Measurements from ENCODE around the gene ZBTB49.
A peak's percentile ranks its signal among the peaks of the same experiment; 100 is the strongest.

The ZBTB49 gene

DNA sequence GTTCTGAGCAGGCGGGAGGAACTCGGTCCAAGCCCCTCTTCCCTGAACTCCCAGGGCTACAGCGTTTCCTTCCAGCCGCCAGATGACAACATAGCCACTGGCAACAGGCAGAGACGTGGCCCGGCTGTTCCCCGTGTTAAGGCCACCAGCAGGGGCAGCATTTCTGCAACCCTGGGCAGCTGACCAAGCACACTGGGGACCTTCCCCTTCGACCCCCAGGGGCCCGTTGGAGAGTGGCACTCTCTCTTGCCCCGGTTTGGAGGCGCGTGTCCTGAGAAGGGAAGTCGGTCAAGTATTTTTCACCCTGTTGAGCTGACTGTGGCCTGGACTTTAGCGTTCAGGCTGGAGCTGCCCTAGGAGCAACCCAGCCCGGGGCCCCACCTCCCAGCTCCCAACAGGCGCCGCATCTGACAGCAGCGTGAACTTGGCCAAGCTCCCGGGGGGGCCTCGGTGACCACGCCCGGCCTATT lies 37.6 kb downstream of the ZBTB49 start:
- peaks cover 4% of the 10 kb centered on the region for H3K36me3 Mint-ChIP-seq (ENCODE audit: low read depth)
- no peaks in the 10 kb centered on the region for H3K4me1 Mint-ChIP-seq (ENCODE audit: low read depth)
- no peaks in the 10 kb centered on the region for H3K27me3 Mint-ChIP-seq
- H3K27ac Mint-ChIP-seq, result no peak overlapping the region
- H3K9me3 Mint-ChIP-seq, result no peaks in the 10 kb centered on the region
- H3K4me3 Mint-ChIP-seq, result no peak overlapping the region

DNA sequence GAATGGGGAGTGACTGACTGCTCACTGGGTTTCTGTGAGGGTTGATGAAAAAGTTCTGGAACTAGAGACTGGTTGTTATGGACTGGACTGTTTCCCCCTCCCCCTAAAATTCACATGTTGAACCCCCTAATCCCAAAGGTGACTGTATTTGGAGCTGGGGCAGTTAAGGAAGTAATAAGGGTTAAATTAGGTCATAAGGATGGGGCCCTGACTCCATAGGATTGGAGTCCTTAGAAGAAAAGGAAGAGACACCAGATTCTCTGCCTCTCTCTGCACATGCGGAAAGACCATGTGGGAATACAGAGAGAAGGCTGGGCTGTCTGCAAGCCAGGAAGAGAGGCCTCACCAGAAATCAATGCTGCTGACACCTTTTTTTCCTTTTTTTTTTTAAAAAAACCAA lies 38.2 kb downstream of the ZBTB49 start:
- no peaks in the 10 kb centered on the region for H3K27me3 Mint-ChIP-seq
- H3K36me3 Mint-ChIP-seq (ENCODE audit: low read depth), result peaks cover 2% of the 10 kb centered on the region
- no peaks in the 10 kb centered on the region for H3K4me1 Mint-ChIP-seq (ENCODE audit: low read depth)
- H3K27ac Mint-ChIP-seq, result no peak overlapping the region
- no peaks in the 10 kb centered on the region for H3K9me3 Mint-ChIP-seq
- H3K4me3 Mint-ChIP-seq, result no peak overlapping the region

- H3K36me3 Mint-ChIP-seq (ENCODE audit: low read depth), result no peaks in the 10 kb centered on the region
- no peaks in the 10 kb centered on the region for H3K4me1 Mint-ChIP-seq (ENCODE audit: low read depth)
- H3K4me3 Mint-ChIP-seq, result no peak overlapping the region
- H3K27ac Mint-ChIP-seq, result no peak overlapping the region
- no peaks in the 10 kb centered on the region for H3K9me3 Mint-ChIP-seq
- no peaks in the 10 kb centered on the region for H3K27me3 Mint-ChIP-seq
Observed at GRCh38 chr4:4328840-4329239, 38.8 kb downstream of the ZBTB49 start.

- Mint-ChIP-seq H3K36me3 (ENCODE audit: low read depth) (no peaks in the 10 kb centered on the region), H3K27ac (no peak overlapping the region), H3K9me3 (no peaks in the 10 kb centered on the region), H3K4me1 (ENCODE audit: low read depth) (no peaks in the 10 kb centered on the region), H3K4me3 (no peak overlapping the region), H3K27me3 (no peaks in the 10 kb centered on the region)
Observed at GRCh38 chr4:4329496-4329895, 39.4 kb downstream of the ZBTB49 start.

DNA sequence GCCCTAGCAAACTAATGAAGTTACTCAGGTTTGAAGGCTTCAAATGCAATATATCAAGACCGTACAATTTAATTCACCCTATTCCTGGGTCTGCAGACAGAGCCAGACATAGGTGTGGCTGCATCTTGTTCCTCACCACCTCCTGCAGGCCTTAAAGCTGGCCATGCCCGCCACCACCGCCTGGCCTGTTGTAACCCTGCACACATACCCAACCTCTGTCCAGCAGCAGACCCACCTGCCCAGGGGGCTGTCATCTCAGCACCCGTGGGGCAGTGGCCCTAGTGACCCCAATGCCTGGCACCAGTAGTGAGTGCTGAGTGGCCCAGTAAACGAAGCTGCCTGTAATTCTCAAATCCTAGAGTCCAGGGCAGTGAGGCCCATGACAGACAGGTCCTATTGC lies 40.7 kb downstream of the ZBTB49 start:
- Mint-ChIP-seq H3K27ac (no peak overlapping the region), H3K4me1 (ENCODE audit: low read depth) (peaks cover 8% of the 10 kb centered on the region), H3K4me3 (no peak overlapping the region), H3K9me3 (no peaks in the 10 kb centered on the region), H3K27me3 (no peaks in the 10 kb centered on the region), H3K36me3 (ENCODE audit: low read depth) (no peaks in the 10 kb centered on the region)

- H3K27ac Mint-ChIP-seq, result no peak overlapping the region
Observed at GRCh38 chr4:4332529-4332928, 42.5 kb downstream of the ZBTB49 start.

DNA sequence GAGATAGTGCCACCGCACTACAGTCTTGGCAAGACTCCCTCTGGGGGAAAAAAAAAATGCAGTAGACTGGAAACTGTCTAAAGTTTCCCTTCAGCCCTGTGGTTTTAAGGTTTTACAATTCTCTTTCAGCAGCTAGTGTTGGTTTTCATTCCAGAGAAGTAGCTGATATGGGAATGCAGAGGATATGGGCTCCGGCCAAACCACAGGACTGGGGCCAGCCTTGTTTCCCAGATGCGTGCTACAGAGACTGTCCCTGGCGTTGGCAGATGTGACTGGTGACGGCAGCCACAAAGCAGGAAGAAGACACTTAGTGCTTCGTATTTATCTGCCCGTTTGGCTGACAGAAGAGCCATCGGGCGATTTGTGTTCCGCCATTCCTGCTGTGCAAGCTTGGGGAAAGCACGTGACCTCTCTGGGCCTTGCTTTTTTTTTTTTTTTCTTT lies 43.2 kb downstream of the ZBTB49 start:
- H3K4me1 Mint-ChIP-seq (ENCODE audit: low read depth), result peaks cover 8% of the 10 kb centered on the region
- no peak overlapping the region for H3K27ac Mint-ChIP-seq
- H3K27me3 Mint-ChIP-seq, result no peaks in the 10 kb centered on the region
- no peak overlapping the region for H3K4me3 Mint-ChIP-seq
- no peaks in the 10 kb centered on the region for H3K36me3 Mint-ChIP-seq (ENCODE audit: low read depth)
- H3K9me3 Mint-ChIP-seq, result no peaks in the 10 kb centered on the region

More at GRCh38 chr4:4332529-4332928, 42.5 kb downstream of the ZBTB49 start:
- Mint-ChIP-seq H3K36me3 (ENCODE audit: low read depth) (no peaks in the 10 kb centered on the region), H3K9me3 (no peaks in the 10 kb centered on the region), H3K4me1 (ENCODE audit: low read depth) (peaks cover 8% of the 10 kb centered on the region), H3K27me3 (no peaks in the 10 kb centered on the region), H3K4me3 (no peak overlapping the region)

- no peaks in the 10 kb centered on the region for H3K36me3 Mint-ChIP-seq (ENCODE audit: low read depth)
- H3K27ac Mint-ChIP-seq, result no peak overlapping the region
- H3K27me3 Mint-ChIP-seq, result no peaks in the 10 kb centered on the region
- H3K4me1 Mint-ChIP-seq (ENCODE audit: low read depth), result peaks cover 8% of the 10 kb centered on the region
- no peak overlapping the region for H3K4me3 Mint-ChIP-seq
- H3K9me3 Mint-ChIP-seq, result no peaks in the 10 kb centered on the region
Observed at GRCh38 chr4:4334798-4335520, 44.9 kb downstream of the ZBTB49 start.

- Mint-ChIP-seq H3K4me1 (ENCODE audit: low read depth) (peaks cover 11% of the 10 kb centered on the region), H3K27me3 (no peaks in the 10 kb centered on the region), H3K9me3 (no peaks in the 10 kb centered on the region), H3K27ac (no peak overlapping the region), H3K36me3 (ENCODE audit: low read depth) (no peaks in the 10 kb centered on the region), H3K4me3 (no peak overlapping the region)
Observed at GRCh38 chr4:4338210-4339001, 48.4 kb downstream of the ZBTB49 start.

DNA sequence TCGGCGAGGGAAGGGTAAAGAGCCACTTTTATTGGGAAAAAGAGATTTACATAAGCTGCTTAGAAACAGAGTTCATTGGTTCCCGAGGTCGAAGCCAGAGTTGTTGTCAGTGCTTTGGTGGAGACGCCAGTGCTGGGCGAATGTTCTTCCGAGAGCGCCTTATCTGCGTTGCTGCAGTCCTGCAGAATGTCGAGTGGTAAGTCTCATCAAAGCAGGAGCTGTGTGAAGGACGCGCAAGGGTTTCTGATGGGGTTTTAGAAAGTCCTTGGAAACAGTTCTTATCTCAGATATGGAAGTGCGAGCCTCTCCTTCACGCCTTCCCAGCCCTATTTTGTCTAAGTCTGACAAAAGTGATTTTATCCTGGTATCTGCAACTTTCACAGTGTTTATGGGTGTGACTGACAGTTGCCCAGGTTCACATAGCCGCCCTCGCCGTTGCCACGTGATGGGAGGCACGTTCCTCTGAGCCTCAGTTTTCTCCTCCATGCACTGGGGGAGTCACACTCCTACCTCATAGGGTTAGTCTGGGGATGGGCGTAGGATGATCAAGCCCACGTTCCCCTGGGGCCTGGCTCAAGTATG lies 49.5 kb downstream of the ZBTB49 start:
- no peaks in the 10 kb centered on the region for H3K9me3 Mint-ChIP-seq
- H3K4me1 Mint-ChIP-seq (ENCODE audit: low read depth), result peaks cover 11% of the 10 kb centered on the region
- no peak overlapping the region for H3K27ac Mint-ChIP-seq
- no peaks in the 10 kb centered on the region for H3K27me3 Mint-ChIP-seq
- no peaks in the 10 kb centered on the region for H3K36me3 Mint-ChIP-seq (ENCODE audit: low read depth)
- no peak overlapping the region for H3K4me3 Mint-ChIP-seq

GRCh38 chr4:4341861-4342650 lies 52.0 kb downstream of the ZBTB49 start:
- Mint-ChIP-seq H3K27me3 (no peaks in the 10 kb centered on the region), H3K9me3 (no peaks in the 10 kb centered on the region), H3K27ac (no peak overlapping the region), H3K4me3 (no peak overlapping the region), H3K4me1 (ENCODE audit: low read depth) (peaks cover 8% of the 10 kb centered on the region), H3K36me3 (ENCODE audit: low read depth) (no peaks in the 10 kb centered on the region)

DNA sequence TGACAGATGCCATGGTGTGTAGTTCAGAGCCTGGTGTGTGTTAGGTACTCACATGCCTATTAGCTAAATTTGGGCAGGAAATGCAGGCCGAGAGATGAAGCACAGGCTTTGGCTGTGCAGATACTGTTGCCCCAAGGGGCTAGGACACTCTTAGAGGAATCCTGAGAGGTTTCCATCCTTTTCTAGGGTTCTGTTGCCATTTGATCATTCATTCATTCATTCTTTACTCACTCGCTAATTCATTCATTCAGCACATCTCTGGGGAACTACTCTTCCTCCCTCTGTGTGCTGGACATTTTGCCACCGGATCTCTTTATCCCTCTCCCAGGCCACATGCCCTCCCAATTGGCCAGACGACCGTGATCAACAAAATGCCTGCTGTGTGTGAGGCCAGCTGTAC lies 53.0 kb downstream of the ZBTB49 start:
- Mint-ChIP-seq H3K9me3 (no peaks in the 10 kb centered on the region), H3K27me3 (no peaks in the 10 kb centered on the region), H3K36me3 (ENCODE audit: low read depth) (no peaks in the 10 kb centered on the region), H3K27ac (peak overlapping the region; percentile 17), H3K4me1 (ENCODE audit: low read depth) (peaks cover 17% of the 10 kb centered on the region), H3K4me3 (no peak overlapping the region)

- H3K36me3 Mint-ChIP-seq (ENCODE audit: low read depth), result no peaks in the 10 kb centered on the region
- no peaks in the 10 kb centered on the region for H3K27me3 Mint-ChIP-seq
- H3K4me3 Mint-ChIP-seq, result no peak overlapping the region
- peaks cover 31% of the 10 kb centered on the region for H3K4me1 Mint-ChIP-seq (ENCODE audit: low read depth)
- H3K9me3 Mint-ChIP-seq, result peaks cover 4% of the 10 kb centered on the region
- no peak overlapping the region for H3K27ac Mint-ChIP-seq
Observed at GRCh38 chr4:4344915-4345527, 55.0 kb downstream of the ZBTB49 start.

DNA sequence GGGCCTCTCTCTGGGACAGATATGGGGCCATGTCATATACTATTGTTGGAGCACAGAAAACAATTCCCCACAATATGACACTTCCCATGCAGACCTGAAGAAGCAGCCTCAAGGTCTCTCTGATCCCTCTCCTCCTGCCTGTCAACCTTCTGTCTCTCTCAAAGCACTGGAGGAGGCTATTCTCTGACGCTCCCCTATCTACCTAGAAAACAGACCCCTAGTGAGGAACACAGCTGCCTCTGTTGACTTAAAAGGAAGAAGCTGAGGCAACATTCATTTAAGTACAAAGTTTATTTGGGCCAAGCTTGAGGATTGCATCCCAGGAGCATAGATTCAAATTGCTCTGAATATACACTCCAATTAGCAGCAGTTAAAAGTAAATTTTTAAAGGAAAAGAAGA lies 57.5 kb downstream of the ZBTB49 start:
- Mint-ChIP-seq H3K9me3 (peaks cover 4% of the 10 kb centered on the region), H3K4me3 (no peak overlapping the region), H3K36me3 (ENCODE audit: low read depth) (no peaks in the 10 kb centered on the region), H3K27ac (no peak overlapping the region), H3K27me3 (no peaks in the 10 kb centered on the region), H3K4me1 (ENCODE audit: low read depth) (peaks cover 31% of the 10 kb centered on the region)
